SU-DHL-6 (cell line): Measurements from ENCODE around the gene CCNI.
"Not testable (repeated sequence)": the region's sequence is repeated elsewhere in the genome, so short reads cannot be mapped to it uniquely, and the experiment has no call there.

Experiments used
- H2AFZ ChIP-seq: fragments of 200-600 bp; sonication (generic); 2 replicates; pipeline ENCODE4 v1.6.1; 2014; ENCODE audit warnings: low read depth, mild to moderate bottlenecking, moderate library complexity, mixed read lengths, antibody characterized with exemption, low read length; ENCODE audit not compliant: severe bottlenecking
- H3F3A ChIP-seq: fragments of 200-600 bp; shearing (Covaris generic); 2 replicates; pipeline ENCODE4 v1.6.0; 2016; ENCODE audit warnings: antibody characterized with exemption, mild to moderate bottlenecking; ENCODE audit not compliant: insufficient read depth
- H3K27ac ChIP-seq: fragments of 200-600 bp; sonication (generic); 2 replicates; pipeline ENCODE4 v1.5.1; 2016; ENCODE audit warnings: low read depth, mild to moderate bottlenecking, low read length, moderate library complexity, mixed read lengths
- H3K27me3 ChIP-seq: fragments of 200-600 bp; sonication (generic), shearing (Covaris generic); 2 replicates; pipeline ENCODE4 v1.6.0; 2014; ENCODE audit warnings: mild to moderate bottlenecking, low read length
- H3K36me3 ChIP-seq: fragments of 200-600 bp; sonication (generic); 2 replicates; pipeline ENCODE4 v1.6.1; 2014; ENCODE audit warnings: mild to moderate bottlenecking, low read length, mixed read lengths
- H3K4me2 ChIP-seq: fragments of 300-600, 200-600 bp; shearing (Covaris generic), sonication (generic); 2 replicates; pipeline ENCODE4 v1.6.0; 2014; ENCODE audit warnings: low read length, low read depth, mild to moderate bottlenecking; ENCODE audit not compliant: poor library complexity, severe bottlenecking
- H3K4me3 ChIP-seq: fragments of 200-600 bp; sonication (generic); 2 replicates; pipeline ENCODE4 v1.5.1; 2014; ENCODE audit warnings: antibody characterized with exemption, low read length, mild to moderate bottlenecking, mixed read lengths; ENCODE audit not compliant: insufficient read depth, poor library complexity, severe bottlenecking
- H3K79me2 ChIP-seq: fragments of 200-600 bp; sonication (generic); 2 replicates; pipeline ENCODE4 v1.6.1; 2014; ENCODE audit warnings: mild to moderate bottlenecking, low read length, moderate library complexity; ENCODE audit not compliant: insufficient read depth
- H3K9ac ChIP-seq: fragments of 200-600 bp; sonication (generic); 2 replicates; pipeline ENCODE4 v1.7.0; 2014; ENCODE audit warnings: mild to moderate bottlenecking, low read length
- H3K9me2 ChIP-seq: fragments of 200-600 bp; sonication (generic); replicated peaks from 2 replicates; pipeline ENCODE4 v1.6.1; 2014; ENCODE audit warnings: low read length; ENCODE audit not compliant: insufficient read depth
- H3K9me3 ChIP-seq: fragments of 200-600 bp; sonication (generic); 2 replicates; pipeline ENCODE4 v1.6.1; 2014; ENCODE audit warnings: low read length, mixed read lengths; ENCODE audit not compliant: insufficient read depth
- H4K20me1 ChIP-seq: fragments of 200-600 bp; sonication (generic); 2 replicates; pipeline ENCODE4 v1.6.1; 2014; ENCODE audit warnings: low read depth, mild to moderate bottlenecking, antibody characterized with exemption, low read length, moderate library complexity, mixed read lengths
- EZH2phosphoT487 ChIP-seq: fragments of 200-600 bp; sonication (generic), shearing (Covaris generic); conservative IDR thresholded peaks from 2 replicates; pipeline ENCODE4 v1.6.1; 2018; ENCODE audit warnings: mild to moderate bottlenecking, antibody characterized with exemption, low read length, moderate library complexity, mixed read lengths
- TF ChIP-seq, protein P1 (sequence below): fragments of 200-600 bp; sonication (generic); IDR thresholded peaks from one replicate; pipeline ENCODE4 v1.5.1; 2017; ENCODE audit warnings: antibody characterized with exemption, mild to moderate bottlenecking, low read length, moderate library complexity; ENCODE audit not compliant: insufficient read depth, poor library complexity, severe bottlenecking

CCNI gene

DNA sequence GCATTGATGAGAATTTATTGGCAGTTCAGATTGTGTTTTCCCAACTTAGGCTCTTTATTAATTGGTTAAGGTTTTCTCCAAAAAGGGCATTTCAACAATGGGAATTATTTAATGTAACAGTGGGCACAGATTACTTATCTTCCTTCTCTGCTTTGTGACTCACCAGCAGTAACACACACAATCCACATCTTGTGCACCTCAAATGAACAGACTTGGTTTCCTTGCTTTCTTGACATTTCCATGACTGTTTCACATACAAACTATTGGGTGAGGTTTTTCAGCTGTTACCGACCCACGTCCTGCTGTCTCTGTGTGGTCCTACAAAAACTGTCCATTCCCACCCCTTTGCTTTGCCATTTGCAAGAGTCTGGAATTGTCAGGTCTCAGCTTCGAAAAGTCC is 38.1 kb downstream of the CCNI start:
- Histone ChIP-seq H3K4me2 (no peak overlapping the region), H3K4me3 (no peak overlapping the region), H3K9me3 (no peaks in the 10 kb centered on the region), H3K27ac (no peak overlapping the region), H3K79me2 (no peaks in the 10 kb centered on the region), H2AFZ (no peak overlapping the region), H3K9me2 (no peaks in the 10 kb centered on the region), H3F3A (no peaks in the 10 kb centered on the region), H3K9ac (no peak overlapping the region), H3K27me3 (no peaks in the 10 kb centered on the region), H4K20me1 (no peaks in the 10 kb centered on the region), H3K36me3 (no peaks in the 10 kb centered on the region)
- TF ChIP-seq EZH2phosphoT487: no peak
- TF ChIP-seq, protein P1, sequence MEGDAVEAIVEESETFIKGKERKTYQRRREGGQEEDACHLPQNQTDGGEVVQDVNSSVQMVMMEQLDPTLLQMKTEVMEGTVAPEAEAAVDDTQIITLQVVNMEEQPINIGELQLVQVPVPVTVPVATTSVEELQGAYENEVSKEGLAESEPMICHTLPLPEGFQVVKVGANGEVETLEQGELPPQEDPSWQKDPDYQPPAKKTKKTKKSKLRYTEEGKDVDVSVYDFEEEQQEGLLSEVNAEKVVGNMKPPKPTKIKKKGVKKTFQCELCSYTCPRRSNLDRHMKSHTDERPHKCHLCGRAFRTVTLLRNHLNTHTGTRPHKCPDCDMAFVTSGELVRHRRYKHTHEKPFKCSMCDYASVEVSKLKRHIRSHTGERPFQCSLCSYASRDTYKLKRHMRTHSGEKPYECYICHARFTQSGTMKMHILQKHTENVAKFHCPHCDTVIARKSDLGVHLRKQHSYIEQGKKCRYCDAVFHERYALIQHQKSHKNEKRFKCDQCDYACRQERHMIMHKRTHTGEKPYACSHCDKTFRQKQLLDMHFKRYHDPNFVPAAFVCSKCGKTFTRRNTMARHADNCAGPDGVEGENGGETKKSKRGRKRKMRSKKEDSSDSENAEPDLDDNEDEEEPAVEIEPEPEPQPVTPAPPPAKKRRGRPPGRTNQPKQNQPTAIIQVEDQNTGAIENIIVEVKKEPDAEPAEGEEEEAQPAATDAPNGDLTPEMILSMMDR: no peak

DNA sequence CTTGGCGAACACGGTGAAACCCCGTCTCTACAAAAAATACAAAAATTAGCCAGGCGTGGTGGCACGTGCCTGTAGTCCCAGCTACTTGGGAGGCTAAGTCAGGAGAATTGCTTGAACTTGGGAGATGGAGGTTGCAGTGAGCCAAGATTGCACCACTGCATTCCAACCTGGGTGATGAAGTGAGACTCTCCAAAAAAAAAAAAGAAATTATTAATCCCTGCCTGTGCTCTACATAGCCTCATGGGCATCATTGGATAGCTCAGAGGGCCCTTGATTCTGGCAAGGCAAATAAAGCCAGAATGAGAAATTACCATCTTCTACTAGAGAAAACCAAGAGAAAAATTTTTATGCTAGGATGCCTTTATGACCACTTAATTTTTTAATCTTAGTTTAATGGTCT is 38.6 kb downstream of the CCNI start:
- H3K36me3 ChIP-seq, H3K79me2 ChIP-seq, H3K27me3 ChIP-seq, H3K9ac ChIP-seq, H3F3A ChIP-seq, H3K9me2 ChIP-seq, H3K4me2 ChIP-seq, H3K9me3 ChIP-seq, H4K20me1 ChIP-seq, H2AFZ ChIP-seq, H3K27ac ChIP-seq, H3K4me3 ChIP-seq: not testable (repeated sequence)

DNA sequence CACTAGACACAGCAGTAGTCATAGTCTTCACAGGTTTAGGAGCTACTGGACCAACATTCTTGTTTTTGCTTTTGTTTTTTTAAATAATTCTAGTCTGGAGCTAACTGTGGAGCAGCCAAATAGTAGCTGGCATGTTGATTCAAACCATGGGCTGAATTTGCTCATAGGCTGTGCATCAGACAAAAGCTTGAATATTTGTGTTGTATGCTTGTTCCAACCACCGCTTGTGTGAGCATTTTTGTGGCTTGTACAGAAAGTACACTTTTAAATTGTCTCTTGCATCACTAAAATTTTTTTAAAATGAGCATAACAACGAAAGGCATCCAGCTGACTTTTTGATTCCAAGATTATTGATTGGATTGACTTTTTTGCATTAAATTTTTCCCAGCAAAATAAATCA is 39.6 kb downstream of the CCNI start:
- Histone ChIP-seq H4K20me1 (no peaks in the 10 kb centered on the region), H2AFZ (no peak overlapping the region), H3F3A (no peaks in the 10 kb centered on the region), H3K4me3 (no peak overlapping the region), H3K9me2 (no peaks in the 10 kb centered on the region), H3K27ac (no peak overlapping the region), H3K27me3 (no peaks in the 10 kb centered on the region), H3K9me3 (no peaks in the 10 kb centered on the region), H3K36me3 (no peaks in the 10 kb centered on the region), H3K4me2 (no peak overlapping the region), H3K9ac (no peak overlapping the region), H3K79me2 (no peaks in the 10 kb centered on the region)
- TF ChIP-seq, protein P1: no peak
- TF ChIP-seq EZH2phosphoT487: no peak

DNA sequence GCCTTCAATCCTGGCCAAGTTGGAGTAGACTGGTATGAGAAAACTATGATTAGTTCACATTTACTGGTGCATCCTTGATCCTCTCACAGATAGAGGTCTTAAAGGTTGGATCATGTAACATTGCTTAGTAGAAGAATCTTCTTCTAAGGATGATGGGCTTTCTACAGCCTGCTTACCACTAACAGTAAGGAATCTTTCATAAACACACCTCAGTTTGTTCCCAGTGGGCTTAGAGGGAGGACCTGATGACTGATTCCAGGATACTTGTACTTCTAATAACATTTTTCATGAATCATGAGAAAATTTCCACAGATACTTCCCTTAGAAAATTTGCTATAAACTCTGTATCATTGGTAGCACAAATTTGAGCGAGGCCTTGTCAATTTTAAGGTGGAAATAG is 40.6 kb downstream of the CCNI start:
- Histone ChIP-seq H3K4me2 (no peak overlapping the region), H3K36me3 (no peaks in the 10 kb centered on the region), H3K9ac (no peak overlapping the region), H3K27me3 (no peaks in the 10 kb centered on the region), H3K79me2 (no peaks in the 10 kb centered on the region), H2AFZ (no peak overlapping the region), H3K4me3 (no peak overlapping the region), H3K9me3 (no peaks in the 10 kb centered on the region), H4K20me1 (no peaks in the 10 kb centered on the region), H3K9me2 (no peaks in the 10 kb centered on the region), H3K27ac (no peak overlapping the region), H3F3A (no peaks in the 10 kb centered on the region)
- TF ChIP-seq EZH2phosphoT487: no peak
- TF ChIP-seq, protein P1: no peak
